NCI-H2227 treated with DMSO at 0.1 percent for 48 hours (cell line): ENCODE data around the gene SPRN.

ENCODE experiments used
- DNase-seq: peaks from one replicate; lab custom pipeline; 2025; lab: John Stamatoyannopoulos, UW

The SPRN gene

GRCh38 chr10:133405844-133406527 lies 18.4 kb downstream of the SPRN start:
- no peak for DNase-seq

GRCh38 chr10:133405272-133405671 lies 19.2 kb downstream of the SPRN start:
- DNase-seq, result no peak

GRCh38 chr10:133403784-133404183 lies 20.6 kb downstream of the SPRN start:
- DNase-seq, result no peak

GRCh38 chr10:133403359-133403758 lies 21.1 kb downstream of the SPRN start:
- DNase-seq, result no peak

- no peak for DNase-seq
Measured at GRCh38 chr10:133401981-133402725, 22.3 kb downstream of the SPRN start.

GRCh38 chr10:133401500-133401899 lies 22.9 kb downstream of the SPRN start:
- DNase-seq, result no peak

GRCh38 chr10:133400624-133401424 lies 23.6 kb downstream of the SPRN start:
- DNase-seq, result no peak

- DNase-seq, result no peak
Measured at GRCh38 chr10:133399123-133399601, 25.3 kb downstream of the SPRN start.

GRCh38 chr10:133397938-133398337 lies 26.5 kb downstream of the SPRN start:
- no peak for DNase-seq

- DNase-seq, result no peak
Measured at GRCh38 chr10:133396035-133396624, 28.3 kb downstream of the SPRN start.

- no peak for DNase-seq
Measured at GRCh38 chr10:133394801-133395221, 29.6 kb downstream of the SPRN start.

GRCh38 chr10:133394064-133394663 lies 30.3 kb downstream of the SPRN start, which contains the start of gene MTG1:
Gene MTG1 (plus strand): TSS chr10:133394157. CDS start chr10:133394221, 64 bp downstream.
- DNase-seq, result peak; percentile 70

GRCh38 chr10:133393401-133394063 lies 30.9 kb downstream of the SPRN start:
- no peak for DNase-seq

- no peak for DNase-seq
Measured at GRCh38 chr10:133391761-133392518, 32.5 kb downstream of the SPRN start.

- no peak for DNase-seq
Measured at GRCh38 chr10:133391249-133391635, 33.2 kb downstream of the SPRN start.

GRCh38 chr10:133390597-133391248 lies 33.7 kb downstream of the SPRN start:
- no peak for DNase-seq

GRCh38 chr10:133388973-133389818 lies 35.2 kb downstream of the SPRN start:
- DNase-seq, result no peak

- no peak for DNase-seq
Measured at GRCh38 chr10:133388236-133388972, 36.0 kb downstream of the SPRN start.
